Panc1 (cell line): ENCODE data around the gene CTTNBP2. TPM values are rescaled to one million over a fixed set of nuclear protein-coding genes. Genes with fewer than 3 reads are reported as not detected.

Experiments
- ATAC-seq: fragments of 200-7000 bp; cut with Tn5 transposase; 2 replicates; pipeline ENCODE4 v1.9.1; 2020; ENCODE audit warnings: mild to moderate bottlenecking, moderate library complexity
- BruUV-seq: library from RNA; stranded (reverse); fragments of 400-500 nt; replicated peaks from 2 replicates; lab custom pipeline; 2021; lab: Mats Ljungman, UMichigan
- CTCF ChIA-PET: fragments of 300-600 bp; sonication (Branson Sonifier 250); formaldehyde crosslinking; loops from one replicate; lab custom pipeline; 2022; ENCODE audit warnings: antibody characterized with exemption; lab: Charles Lee
- POLR2A ChIA-PET: fragments of 300-600 bp; sonication (Branson Sonifier 250); formaldehyde crosslinking; loops from one replicate; lab custom pipeline; 2022; ENCODE audit warnings: antibody characterized with exemption; lab: Charles Lee
- DNase-seq: peaks from one replicate; pipeline ENCODE4 v3.0.0-alpha.2; 2010; ENCODE audit warnings: low read depth, low spot score
- H3K27ac ChIP-seq: 2 replicates; pipeline ENCODE4 v1.5.1; 2011; ENCODE audit warnings: mild to moderate bottlenecking, low read length, inconsistent platforms
- H3K27me3 ChIP-seq: fragments of 200-500 bp; sonication (Bioruptor generic); 2 replicates; pipeline ENCODE4 v1.6.0; 2014; ENCODE audit warnings: low read length, inconsistent platforms; ENCODE audit not compliant: control insufficient read depth, insufficient read depth
- H3K36me3 ChIP-seq: fragments of 200-500 bp; sonication (Bioruptor generic); 2 replicates; pipeline ENCODE4 v1.5.1; 2014; ENCODE audit warnings: inconsistent platforms, mild to moderate bottlenecking, low read length, moderate library complexity; ENCODE audit not compliant: control insufficient read depth, insufficient read depth
- H3K4me1 ChIP-seq: 2 replicates; pipeline ENCODE4 v1.5.1; 2011; ENCODE audit warnings: inconsistent platforms, mild to moderate bottlenecking, low read length, moderate library complexity; ENCODE audit not compliant: control insufficient read depth, insufficient read depth
- H3K4me3 ChIP-seq, 2 experiments: 2 replicates each; pipeline ENCODE4 v1.5.1; 2011 to 2012; ENCODE audit warnings: low read depth in 2 of 2, low read length in 2 of 2, mild to moderate bottlenecking in 2 of 2, inconsistent platforms in 1 of 2, moderate library complexity in 1 of 2
- H3K9me3 ChIP-seq: fragments of 200-500 bp; sonication (Bioruptor generic); 2 replicates; pipeline ENCODE4 v1.5.1; 2014; ENCODE audit warnings: low read depth, mild to moderate bottlenecking, inconsistent platforms, low read length, moderate library complexity; ENCODE audit not compliant: control insufficient read depth, insufficient read depth
- POLR2AphosphoS5 ChIP-seq: IDR thresholded peaks from 2 replicates; pipeline ENCODE4 v1.6.1; 2012; ENCODE audit warnings: mild to moderate bottlenecking, low read depth, low read length, moderate library complexity
- SIN3A ChIP-seq: IDR thresholded peaks from 2 replicates; pipeline ENCODE4 v1.6.1; 2012; ENCODE audit warnings: low read depth, mild to moderate bottlenecking, low read length, moderate library complexity, borderline replicate concordance; ENCODE audit not compliant: insufficient read depth
- TCF7L2 ChIP-seq: IDR thresholded peaks from 2 replicates; pipeline ENCODE4 v1.6.1; 2011; ENCODE audit warnings: mild to moderate bottlenecking, low read depth, low read length, inconsistent platforms
- in situ Hi-C: cut with HindIII; loops from 2 replicates; pipeline ENCODE4 v1.10.0; 2016; ENCODE audit warnings: low sequenced_read_pairs, low pct_unique_long_range_greater_than_20kb
- intact Hi-C: fragments of 100-400 bp; cut with micrococcal nuclease; formaldehyde crosslinking; loops from one replicate; pipeline ENCODE4 v1.10.0; 2022; ENCODE audit not compliant: unreplicated experiment
- total RNA-seq: library from RNA; stranded (reverse); gene quantifications from one replicate; pipeline ENCODE4 v1.2.1, GENCODE V29; 2021; ENCODE audit not compliant: unreplicated experiment
- TF ChIP-seq, protein P1 (sequence below): fragments of 450-650 bp; IDR thresholded peaks from 2 replicates; pipeline ENCODE4 v1.5.1; 2017; ENCODE audit warnings: mild to moderate bottlenecking
- TF ChIP-seq, protein P2 (sequence below), 2 experiments: IDR thresholded peaks; 2 replicates each; pipeline ENCODE4 v1.6.1; 2011 to 2012; ENCODE audit warnings: low read depth in 2 of 2, control low read depth in 1 of 2, low read length in 1 of 2, mild to moderate bottlenecking in 1 of 2, moderate library complexity in 1 of 2; ENCODE audit not compliant: insufficient read depth in 1 of 2

Gene CTTNBP2
- total RNA-seq, 1 experiment from 2014 or later = 1.0 TPM

DNA sequence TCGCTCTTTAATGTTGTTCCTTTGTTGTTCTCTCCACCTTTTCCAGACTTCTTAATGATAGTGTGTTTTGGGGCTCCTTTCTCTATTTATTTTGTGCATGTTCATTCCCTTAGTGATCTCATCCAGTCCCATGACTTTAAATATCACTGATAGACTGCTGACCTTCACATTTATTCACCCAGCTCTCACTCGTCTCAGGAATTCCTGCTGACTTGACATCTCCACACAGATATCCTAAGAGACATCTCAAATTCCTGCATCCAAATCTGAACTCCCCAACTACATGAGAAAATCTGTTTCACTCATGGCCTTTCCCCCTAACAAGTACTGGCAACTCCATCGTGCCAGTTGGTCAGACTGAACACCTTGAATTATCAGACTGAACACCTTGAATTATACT, 111.2 kb downstream of the CTTNBP2 start:
- ATAC-seq = no peak
- H3K4me3 ChIP-seq = no peak overlapping the region
- in situ Hi-C loops = no loop called here
- H3K27ac ChIP-seq = no peak overlapping the region
- no peaks in the 10 kb centered on the region for H3K9me3 ChIP-seq
- no peaks in the 10 kb centered on the region for H3K36me3 ChIP-seq
- ChIA-PET CTCF (no interaction called here), POLR2A (no interaction called here)
- intact Hi-C loops = no loop called here
- no peak for DNase-seq
- no TSS peak for BruUV-seq
- no peak for TF ChIP-seq TCF7L2
- TF ChIP-seq POLR2AphosphoS5 = no peak
- TF ChIP-seq, protein P1, sequence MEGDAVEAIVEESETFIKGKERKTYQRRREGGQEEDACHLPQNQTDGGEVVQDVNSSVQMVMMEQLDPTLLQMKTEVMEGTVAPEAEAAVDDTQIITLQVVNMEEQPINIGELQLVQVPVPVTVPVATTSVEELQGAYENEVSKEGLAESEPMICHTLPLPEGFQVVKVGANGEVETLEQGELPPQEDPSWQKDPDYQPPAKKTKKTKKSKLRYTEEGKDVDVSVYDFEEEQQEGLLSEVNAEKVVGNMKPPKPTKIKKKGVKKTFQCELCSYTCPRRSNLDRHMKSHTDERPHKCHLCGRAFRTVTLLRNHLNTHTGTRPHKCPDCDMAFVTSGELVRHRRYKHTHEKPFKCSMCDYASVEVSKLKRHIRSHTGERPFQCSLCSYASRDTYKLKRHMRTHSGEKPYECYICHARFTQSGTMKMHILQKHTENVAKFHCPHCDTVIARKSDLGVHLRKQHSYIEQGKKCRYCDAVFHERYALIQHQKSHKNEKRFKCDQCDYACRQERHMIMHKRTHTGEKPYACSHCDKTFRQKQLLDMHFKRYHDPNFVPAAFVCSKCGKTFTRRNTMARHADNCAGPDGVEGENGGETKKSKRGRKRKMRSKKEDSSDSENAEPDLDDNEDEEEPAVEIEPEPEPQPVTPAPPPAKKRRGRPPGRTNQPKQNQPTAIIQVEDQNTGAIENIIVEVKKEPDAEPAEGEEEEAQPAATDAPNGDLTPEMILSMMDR = no peak
- TF ChIP-seq SIN3A = no peak
- TF ChIP-seq, protein P2, sequence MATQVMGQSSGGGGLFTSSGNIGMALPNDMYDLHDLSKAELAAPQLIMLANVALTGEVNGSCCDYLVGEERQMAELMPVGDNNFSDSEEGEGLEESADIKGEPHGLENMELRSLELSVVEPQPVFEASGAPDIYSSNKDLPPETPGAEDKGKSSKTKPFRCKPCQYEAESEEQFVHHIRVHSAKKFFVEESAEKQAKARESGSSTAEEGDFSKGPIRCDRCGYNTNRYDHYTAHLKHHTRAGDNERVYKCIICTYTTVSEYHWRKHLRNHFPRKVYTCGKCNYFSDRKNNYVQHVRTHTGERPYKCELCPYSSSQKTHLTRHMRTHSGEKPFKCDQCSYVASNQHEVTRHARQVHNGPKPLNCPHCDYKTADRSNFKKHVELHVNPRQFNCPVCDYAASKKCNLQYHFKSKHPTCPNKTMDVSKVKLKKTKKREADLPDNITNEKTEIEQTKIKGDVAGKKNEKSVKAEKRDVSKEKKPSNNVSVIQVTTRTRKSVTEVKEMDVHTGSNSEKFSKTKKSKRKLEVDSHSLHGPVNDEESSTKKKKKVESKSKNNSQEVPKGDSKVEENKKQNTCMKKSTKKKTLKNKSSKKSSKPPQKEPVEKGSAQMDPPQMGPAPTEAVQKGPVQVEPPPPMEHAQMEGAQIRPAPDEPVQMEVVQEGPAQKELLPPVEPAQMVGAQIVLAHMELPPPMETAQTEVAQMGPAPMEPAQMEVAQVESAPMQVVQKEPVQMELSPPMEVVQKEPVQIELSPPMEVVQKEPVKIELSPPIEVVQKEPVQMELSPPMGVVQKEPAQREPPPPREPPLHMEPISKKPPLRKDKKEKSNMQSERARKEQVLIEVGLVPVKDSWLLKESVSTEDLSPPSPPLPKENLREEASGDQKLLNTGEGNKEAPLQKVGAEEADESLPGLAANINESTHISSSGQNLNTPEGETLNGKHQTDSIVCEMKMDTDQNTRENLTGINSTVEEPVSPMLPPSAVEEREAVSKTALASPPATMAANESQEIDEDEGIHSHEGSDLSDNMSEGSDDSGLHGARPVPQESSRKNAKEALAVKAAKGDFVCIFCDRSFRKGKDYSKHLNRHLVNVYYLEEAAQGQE (IDR thresholded peaks at IDR 0.05; ENCODE audit: insufficient read depth in 1 of 2, low read depth in 2 of 2, low read length in 1 of 2) = no peak
- H3K4me1 ChIP-seq = no peaks in the 10 kb centered on the region
- H3K27me3 ChIP-seq = no peaks in the 10 kb centered on the region

DNA sequence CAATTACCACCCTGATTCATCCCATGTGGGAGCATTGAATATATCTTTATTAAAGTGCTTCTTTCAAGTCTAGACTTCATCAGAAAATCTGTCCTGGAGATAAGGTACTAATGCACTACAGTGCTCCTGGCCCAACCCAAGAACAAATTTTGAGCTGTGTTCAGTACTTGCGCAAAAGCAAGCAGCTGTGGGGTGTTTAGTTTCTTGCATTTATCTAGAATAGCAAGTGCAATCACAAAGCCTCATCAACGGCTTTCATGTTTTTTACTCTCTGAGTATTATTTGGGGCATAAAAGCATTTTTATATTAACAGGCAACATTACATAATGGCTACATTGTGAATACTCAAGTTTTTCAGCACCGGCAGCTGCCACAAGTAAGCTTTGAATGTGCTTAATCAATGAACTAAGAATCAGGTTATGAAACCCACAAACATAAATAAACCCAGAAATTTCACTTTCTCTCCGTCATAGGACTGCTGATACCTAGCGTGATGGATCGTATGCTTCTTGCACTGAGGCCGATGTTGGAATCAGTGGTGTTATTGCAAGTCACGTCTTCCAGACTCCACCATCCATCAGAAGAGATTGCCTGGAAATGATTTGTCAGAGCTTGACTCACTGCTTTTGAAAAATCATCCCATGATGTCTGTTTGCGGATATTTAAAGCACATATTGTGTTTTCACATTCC, 113.1 kb downstream of the CTTNBP2 start:
- Histone ChIP-seq H3K9me3 (no peaks in the 10 kb centered on the region), H3K4me3 (no peak overlapping the region), H3K27ac (no peak overlapping the region), H3K4me1 (no peaks in the 10 kb centered on the region), H3K27me3 (no peaks in the 10 kb centered on the region), H3K36me3 (no peaks in the 10 kb centered on the region)
- POLR2A ChIA-PET = interaction anchor here (0.7 kb wide), 1 partner anchor 260 kb away, joined by 3 read pairs; no protein-coding TSS in a partner anchor
- CTCF ChIA-PET = no interaction called here
- intact Hi-C loops (loop anchor here (10.0 kb wide), 1 partner anchor 395 kb away; no protein-coding TSS in a partner anchor), in situ Hi-C loops (no loop called here)
- BruUV-seq = no TSS peak
- TF ChIP-seq TCF7L2 = no peak
- TF ChIP-seq, protein P2 (IDR thresholded peaks at IDR 0.05; ENCODE audit: insufficient read depth in 1 of 2, low read depth in 2 of 2, low read length in 1 of 2) = no peak
- TF ChIP-seq, protein P1 = no peak
- no peak for TF ChIP-seq POLR2AphosphoS5
- no peak for TF ChIP-seq SIN3A
- DNase-seq = no peak
- ATAC-seq = no peak
